Kidney (tissue), 14 donors: ENCODE results near the gene ATE1. TPM values are rescaled to one million over a fixed set of nuclear protein-coding genes. Genes with fewer than 3 reads are reported as not detected.

Experiments
- DNase-seq, 5 donors: peaks; one replicate each; pipeline ENCODE4 v3.0.0-alpha.2; 2013 to 2020
- FAIRE-seq: peaks from 2 replicates; lab custom pipeline; 2012; peaks lifted over from hg19 to GRCh38; lab: Jason Lieb, UNC
- H3K27ac ChIP-seq, 2 donors: one replicate each; pipeline ENCODE4 v1.7.0; 2013; ENCODE audit warnings: low read depth in 2 of 2, low read length in 2 of 2, inconsistent platforms in 1 of 2
- H3K27me3 ChIP-seq: one replicate; pipeline ENCODE4 v1.7.1; 2013; ENCODE audit warnings: low read length, inconsistent platforms; ENCODE audit not compliant: control insufficient read depth, insufficient read depth
- H3K36me3 ChIP-seq, 3 donors: one replicate each; pipeline versions ENCODE4 v1.7.0 to v1.7.1; 2013; ENCODE audit warnings: low read length in 3 of 3, control low read depth in 1 of 3, inconsistent platforms in 1 of 3; ENCODE audit not compliant: insufficient read depth in 3 of 3, control insufficient read depth in 2 of 3
- H3K4me1 ChIP-seq, 3 donors: one replicate each; pipeline versions ENCODE4 v1.7.0 to v1.7.1; 2013; ENCODE audit warnings: low read length in 3 of 3, inconsistent platforms in 1 of 3, low read depth in 1 of 3; ENCODE audit not compliant: control insufficient read depth in 2 of 3, insufficient read depth in 2 of 3
- H3K4me3 ChIP-seq, 3 donors: one replicate each; pipeline versions ENCODE4 v1.7.0 to v1.8.1; 2013; ENCODE audit warnings: low read length in 3 of 3, control low read depth in 1 of 3, inconsistent platforms in 1 of 3
- H3K9ac ChIP-seq, 3 donors: one replicate each; pipeline versions ENCODE4 v1.7.0 to v1.7.1; 2013; ENCODE audit warnings: low read length in 3 of 3, control low read depth in 1 of 3, inconsistent platforms in 1 of 3
- H3K9me3 ChIP-seq, 3 donors: one replicate each; pipeline versions ENCODE4 v1.7.0 to v1.7.1; 2013; ENCODE audit warnings: low read length in 3 of 3, control low read depth in 1 of 3, inconsistent platforms in 1 of 3; ENCODE audit not compliant: control insufficient read depth in 2 of 3, insufficient read depth in 1 of 3
- CTCF ChIP-seq: IDR thresholded peaks from 3 replicates; pipeline ENCODE4 v1.5.1; 2012; ENCODE audit warnings: mild to moderate bottlenecking, moderate library complexity, borderline replicate concordance; ENCODE audit not compliant: insufficient read depth; ENCODE audit errors: extremely low read depth
- intact Hi-C: fragments of 100-400 bp; cut with DNase I; formaldehyde crosslinking; loops from one replicate; pipeline ENCODE4 v1.11.1; 2022
- polyA plus RNA-seq: library from polyadenylated mRNA; stranded (reverse); fragments of 350-450 nt; fragmentation: Illumina TruSeq; extraction: RNeasy Lipid Tissue Mini Kit (QIAGEN cat#74804); gene quantifications from one replicate; pipeline ENCODE4 v1.2.3, GENCODE V29; 2014; ENCODE audit warnings: low read depth, low replicate concordance; ENCODE audit not compliant: insufficient read depth
- total RNA-seq: library from RNA; stranded (reverse); fragmentation: NEBNext Ultra II Directional; extraction: Animal tissue kit (Norgen Biotek cat#: 25700); gene quantifications from one replicate; pipeline ENCODE4 v1.2.1, GENCODE V29; 2021
- donor health status: control.
- donor health status: control.
- donor health status: control.
- donor health status: control.
- donor health status: control.
- donor health status: DM: yes; HTN: yes; CAD: no.
- donor health status: Normal renal cell carcinoma (clear cell type).

The ATE1 gene
- total and polyA plus RNA-seq, 2 donors from 2014 or later, result 9.8 to 31.0 TPM

- intact Hi-C loops, result no loop called here
- DNase-seq (no peak), FAIRE-seq (no peak)
- Histone ChIP-seq H3K27ac (no peak overlapping the region), H3K9me3 (no peaks in the 10 kb centered on the region), H3K36me3 (peaks cover 0 to 2% (median 0%) of the 10 kb centered on the region in 3 donors), H3K4me3 (no peak overlapping the region), H3K9ac (no peak overlapping the region), H3K27me3 (no peaks in the 10 kb centered on the region), H3K4me1 (no peaks in the 10 kb centered on the region)
- TF ChIP-seq CTCF, result no peak
Observed at GRCh38 chr10:121818599-121818998, 109.2 kb downstream of the ATE1 start.

GRCh38 chr10:121816197-121816596 lies 111.6 kb downstream of the ATE1 start:
- FAIRE-seq (no peak), DNase-seq (no peak)
- intact Hi-C loops, result no loop called here
- Histone ChIP-seq H3K4me3 (no peak overlapping the region), H3K4me1 (no peaks in the 10 kb centered on the region), H3K36me3 (peaks cover 0 to 2% (median 0%) of the 10 kb centered on the region in 3 donors), H3K27me3 (no peaks in the 10 kb centered on the region), H3K9ac (no peak overlapping the region), H3K9me3 (no peaks in the 10 kb centered on the region), H3K27ac (no peak overlapping the region)
- TF ChIP-seq CTCF, result no peak

GRCh38 chr10:121813857-121814256 lies 114.0 kb downstream of the ATE1 start:
- DNase-seq, result no peak
- H3K36me3 ChIP-seq, result peaks cover 0 to 2% (median 0%) of the 10 kb centered on the region in 3 donors
- no peak overlapping the region for H3K4me3 ChIP-seq
- no peaks in the 10 kb centered on the region for H3K9me3 ChIP-seq
- H3K4me1 ChIP-seq, result no peaks in the 10 kb centered on the region
- no peaks in the 10 kb centered on the region for H3K27me3 ChIP-seq
- H3K9ac ChIP-seq, result no peak overlapping the region
- no peak for FAIRE-seq
- intact Hi-C loops, result no loop called here
- no peak overlapping the region for H3K27ac ChIP-seq
- no peak for TF ChIP-seq CTCF

GRCh38 chr10:121813211-121813815 lies 114.5 kb downstream of the ATE1 start:
- no peaks in the 10 kb centered on the region for H3K27me3 ChIP-seq
- H3K9ac ChIP-seq, result no peak overlapping the region
- H3K4me1 ChIP-seq, result no peaks in the 10 kb centered on the region
- no peak for DNase-seq
- TF ChIP-seq CTCF, result no peak
- H3K36me3 ChIP-seq, result peaks cover 0 to 2% (median 0%) of the 10 kb centered on the region in 3 donors
- intact Hi-C loops, result no loop called here
- H3K4me3 ChIP-seq, result no peak overlapping the region
- no peak for FAIRE-seq
- no peaks in the 10 kb centered on the region for H3K9me3 ChIP-seq
- H3K27ac ChIP-seq, result no peak overlapping the region
